Astrocyte of the cerebellum (primary cell): ENCODE results near the gene RPL29.

Experiments
- DNase-seq: peaks from one replicate; pipeline ENCODE4 v3.0.0-alpha.2; 2011; ENCODE audit warnings: low read depth
- H3K4me3 ChIP-seq: 2 replicates; pipeline ENCODE4 v1.5.1; 2011; ENCODE audit warnings: mild to moderate bottlenecking, low read depth, low read length, moderate library complexity
- in situ Hi-C: cut with HindIII; loops from 2 replicates; pipeline ENCODE4 v1.10.0; 2017; ENCODE audit warnings: low sequenced_read_pairs
- TF ChIP-seq, protein P1 (sequence below): IDR thresholded peaks from 2 replicates; pipeline ENCODE4 v1.5.1; 2012; ENCODE audit warnings: low read length, low read depth, moderate library complexity, mild to moderate bottlenecking; ENCODE audit errors: missing control alignments

RPL29 gene

DNA sequence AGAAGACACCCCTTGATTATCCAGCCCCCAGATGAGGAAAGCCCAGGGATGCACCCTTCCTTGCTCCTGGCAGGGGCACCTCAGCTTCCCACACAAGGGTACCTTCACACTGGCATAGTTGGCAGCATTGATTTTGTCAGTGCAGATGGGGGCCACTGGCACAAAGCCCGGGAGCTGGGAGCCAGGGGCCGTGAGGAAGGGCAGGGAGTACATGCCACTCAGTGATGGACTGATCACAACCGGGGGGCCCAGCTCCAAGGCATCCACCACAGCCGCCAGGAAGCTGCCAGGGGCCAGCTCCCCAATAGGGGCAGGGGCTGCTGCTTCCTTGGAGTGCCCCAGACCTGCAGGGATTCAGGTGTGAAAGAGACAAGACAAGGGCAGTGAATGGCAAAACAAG lies 25.9 kb downstream of the RPL29 start:
- DNase-seq, result no peak
- H3K4me3 ChIP-seq, result no peak overlapping the region
- in situ Hi-C loops, result no loop called here
- TF ChIP-seq, protein P1, sequence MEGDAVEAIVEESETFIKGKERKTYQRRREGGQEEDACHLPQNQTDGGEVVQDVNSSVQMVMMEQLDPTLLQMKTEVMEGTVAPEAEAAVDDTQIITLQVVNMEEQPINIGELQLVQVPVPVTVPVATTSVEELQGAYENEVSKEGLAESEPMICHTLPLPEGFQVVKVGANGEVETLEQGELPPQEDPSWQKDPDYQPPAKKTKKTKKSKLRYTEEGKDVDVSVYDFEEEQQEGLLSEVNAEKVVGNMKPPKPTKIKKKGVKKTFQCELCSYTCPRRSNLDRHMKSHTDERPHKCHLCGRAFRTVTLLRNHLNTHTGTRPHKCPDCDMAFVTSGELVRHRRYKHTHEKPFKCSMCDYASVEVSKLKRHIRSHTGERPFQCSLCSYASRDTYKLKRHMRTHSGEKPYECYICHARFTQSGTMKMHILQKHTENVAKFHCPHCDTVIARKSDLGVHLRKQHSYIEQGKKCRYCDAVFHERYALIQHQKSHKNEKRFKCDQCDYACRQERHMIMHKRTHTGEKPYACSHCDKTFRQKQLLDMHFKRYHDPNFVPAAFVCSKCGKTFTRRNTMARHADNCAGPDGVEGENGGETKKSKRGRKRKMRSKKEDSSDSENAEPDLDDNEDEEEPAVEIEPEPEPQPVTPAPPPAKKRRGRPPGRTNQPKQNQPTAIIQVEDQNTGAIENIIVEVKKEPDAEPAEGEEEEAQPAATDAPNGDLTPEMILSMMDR, result no peak

DNA sequence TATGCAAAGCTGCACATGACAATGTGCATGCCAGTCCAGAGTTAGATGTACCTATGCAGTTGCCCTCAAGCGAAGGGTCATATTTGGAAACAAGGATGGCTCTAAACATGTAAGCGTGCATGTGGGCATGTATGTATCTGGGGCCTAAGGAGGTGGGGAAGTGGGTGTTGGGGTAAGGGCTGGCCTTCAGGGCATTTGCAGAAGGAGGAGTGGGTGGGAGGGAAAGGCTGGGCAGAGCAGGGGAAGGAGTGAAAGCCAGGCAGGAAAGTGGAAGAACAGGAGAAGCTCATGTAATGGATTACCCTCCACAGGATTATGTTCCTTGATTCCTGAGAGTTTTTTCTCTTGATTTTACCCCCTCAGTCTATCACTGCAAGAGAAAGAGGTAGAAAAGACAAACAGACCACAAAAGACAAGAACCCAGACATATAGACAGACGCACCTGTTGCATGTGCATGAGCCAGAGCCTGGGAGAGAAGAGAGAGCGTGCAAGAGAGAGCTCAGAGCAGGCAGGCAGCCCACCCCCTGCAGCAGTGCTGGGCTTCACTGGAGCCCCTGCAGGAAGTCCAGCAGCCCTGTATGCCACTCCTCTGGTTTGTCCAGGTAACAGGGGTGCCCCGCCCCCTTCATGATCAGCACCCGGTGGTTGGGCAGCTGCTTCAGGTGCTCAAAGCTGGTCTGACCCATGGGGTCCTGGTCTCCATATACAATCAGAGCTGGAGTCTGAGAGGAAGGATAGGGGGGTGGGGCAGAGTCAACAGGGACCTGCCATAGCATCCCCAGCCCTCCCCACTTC lies 26.6 kb downstream of the RPL29 start:
- in situ Hi-C loops, result no loop called here
- TF ChIP-seq, protein P1, result no peak
- H3K4me3 ChIP-seq, result peak overlapping the region; percentile 64
- DNase-seq, result no peak

DNA sequence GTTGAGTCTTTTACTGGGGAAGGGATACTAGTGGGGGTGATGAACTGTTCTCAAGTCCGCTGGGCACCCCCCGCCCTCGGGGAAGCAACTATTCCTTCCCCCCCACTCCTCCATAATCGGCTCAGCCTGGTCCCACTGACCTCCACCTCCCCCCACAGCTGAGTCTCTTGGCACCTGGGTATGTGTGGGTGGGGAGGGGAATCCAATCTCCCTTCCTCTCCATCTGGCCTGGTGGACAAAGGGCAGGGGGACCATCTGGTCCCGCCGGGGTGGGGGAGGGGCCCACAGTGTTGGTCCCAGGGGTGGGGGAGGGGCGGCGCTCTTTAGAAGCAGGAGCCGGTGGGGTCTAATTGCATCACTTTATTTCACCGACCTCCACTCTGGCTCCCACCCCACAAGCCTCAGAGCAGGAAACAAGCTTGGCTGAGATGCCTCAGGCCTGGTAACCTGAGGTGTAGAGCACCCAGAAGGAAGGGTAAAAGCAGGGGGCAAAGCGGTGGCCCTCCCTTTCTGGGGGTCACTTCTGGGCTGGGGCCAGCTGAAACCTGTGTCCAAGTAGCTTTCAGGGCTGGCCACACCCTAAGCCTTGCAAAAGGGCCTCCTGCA lies 27.4 kb downstream of the RPL29 start:
- H3K4me3 ChIP-seq, result peak overlapping the region; percentile 64
- TF ChIP-seq, protein P1, result no peak
- no peak for DNase-seq
- in situ Hi-C loops, result no loop called here

DNA sequence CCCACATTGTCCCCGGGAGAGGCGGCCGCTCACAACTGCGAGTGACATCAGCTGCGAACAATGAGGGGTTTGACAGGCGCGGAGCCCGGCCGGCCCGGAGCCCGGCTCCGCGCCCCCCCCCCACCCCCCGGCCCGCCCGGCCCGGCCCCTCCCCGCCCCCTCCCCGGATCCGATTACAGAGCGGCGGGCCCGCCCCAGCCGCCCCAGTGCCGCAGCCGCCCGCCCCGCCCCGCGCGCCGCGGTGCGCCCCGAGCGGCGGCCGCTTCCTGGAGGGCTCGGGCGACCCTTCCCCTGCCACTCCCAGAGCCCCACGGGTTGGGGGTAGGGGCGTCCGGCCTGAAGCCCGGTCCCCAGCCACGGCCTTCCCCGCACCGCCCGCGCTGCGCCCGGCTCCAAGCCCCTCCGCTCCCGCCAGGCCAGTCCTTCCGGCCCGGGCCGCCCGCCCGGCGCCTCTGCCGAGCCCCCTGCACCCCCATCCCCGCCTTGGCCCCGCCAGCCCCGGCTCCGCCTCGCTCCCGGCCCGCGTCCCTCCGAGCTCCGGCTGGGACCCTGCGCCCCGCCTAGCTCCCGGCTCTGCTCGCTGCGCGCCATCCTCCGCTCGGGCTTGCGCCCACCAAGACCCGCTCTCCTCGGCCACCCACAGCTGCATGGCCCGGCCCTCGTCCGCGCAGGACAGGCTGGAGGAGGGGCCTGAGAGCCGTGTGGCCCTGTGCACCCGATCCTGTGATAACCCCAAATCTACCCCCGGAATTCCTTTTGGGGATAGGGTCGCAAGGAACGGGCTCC lies 28.1 kb downstream of the RPL29 start, which contains the start of gene PCBP4:
Gene PCBP4 (minus strand): TSS at position 71 of the 786 bp plus-strand sequence. CDS start 6,214 bp downstream, outside the sequence.
- H3K4me3 ChIP-seq, result peak within 1 kb of the TSS; percentile 64
- TF ChIP-seq, protein P1, result no peak
- DNase-seq, result no peak
- in situ Hi-C loops, result no loop called here

DNA sequence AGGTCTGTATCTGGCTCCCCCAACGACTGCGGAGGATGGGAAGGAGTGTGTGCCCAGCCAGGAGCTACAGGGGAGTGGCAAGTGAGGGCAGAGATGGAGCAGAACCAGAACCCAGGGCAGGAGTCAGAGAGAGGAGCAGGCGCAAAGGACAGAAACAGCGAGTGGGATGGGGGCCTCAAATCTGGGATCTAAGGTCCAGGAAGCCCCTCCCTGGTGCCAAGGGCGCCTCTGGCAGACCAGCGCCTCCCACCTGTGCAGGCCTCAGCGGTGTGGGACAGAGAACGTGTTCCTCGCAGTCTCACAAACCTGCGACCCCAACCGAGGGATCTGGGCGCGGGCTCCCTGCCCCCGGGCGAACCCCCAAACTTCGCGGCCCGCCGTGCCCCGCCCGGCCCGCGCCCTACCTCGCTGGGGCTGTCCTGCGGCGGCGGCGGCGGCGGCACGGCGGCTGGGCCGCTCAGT lies 28.7 kb downstream of the RPL29 start:
- TF ChIP-seq, protein P1, result no peak
- in situ Hi-C loops, result no loop called here
- H3K4me3 ChIP-seq, result peak overlapping the region; percentile 64
- DNase-seq, result no peak

DNA sequence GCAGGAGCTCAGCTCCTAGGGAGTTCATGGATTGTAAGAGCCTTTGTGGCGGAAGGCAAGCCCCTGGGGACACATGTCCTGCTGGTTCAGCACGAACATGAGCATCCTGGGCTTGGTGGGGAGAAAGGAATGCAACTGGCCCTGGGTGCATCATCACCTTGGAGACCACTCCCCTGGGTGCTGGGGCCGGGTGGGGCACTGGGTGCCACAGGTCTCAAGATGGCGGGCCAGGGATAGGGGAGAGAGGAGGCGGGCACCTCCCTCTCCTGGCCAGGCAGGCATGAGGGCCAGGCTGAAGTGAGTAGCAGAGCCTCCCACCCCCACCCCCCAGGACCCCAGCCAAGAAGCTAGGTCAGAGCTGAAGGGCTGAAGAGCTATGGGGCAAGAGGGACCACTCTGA lies 29.2 kb downstream of the RPL29 start:
- in situ Hi-C loops, result no loop called here

More for the DNA sequence above, 29.2 kb downstream of the RPL29 start:
- TF ChIP-seq, protein P1, result no peak
- H3K4me3 ChIP-seq, result peak overlapping the region; percentile 64
- no peak for DNase-seq
